H1 (cell line): ENCODE measurements around the gene WRAP73. TPM values are rescaled to one million over a fixed set of nuclear protein-coding genes. Genes with fewer than 3 reads are reported as not detected.

ENCODE experiments used
- CHD1 ChIP-seq: IDR thresholded peaks from 2 replicates; pipeline ENCODE4 v1.6.1; 2012; ENCODE audit warnings: low read depth, low read length, improper control_type of control experiment
- CHD7 ChIP-seq: fragments of 300-600 bp; sonication (generic); IDR thresholded peaks from 2 replicates; pipeline ENCODE4 v1.7.1; 2012; ENCODE audit warnings: low read length, moderate library complexity, mild to moderate bottlenecking, inconsistent platforms; ENCODE audit not compliant: insufficient replicate concordance
- TBP ChIP-seq: IDR thresholded peaks from 2 replicates; pipeline ENCODE4 v1.6.1; 2011; ENCODE audit warnings: low read depth, low read length, improper control_type of control experiment
- polyA plus RNA-seq, 7 experiments: library from polyadenylated mRNA; depleted of rRNA in 3 of 7; stranded (reverse) in 5 of 7; unstranded in 2 of 7; fragments of >200 nt in 5 of 7; fragments of 200-250 nt in 2 of 7; gene quantifications; 1 replicate in 5 of 7; 2 replicates in 1 of 7; 4 replicates in 1 of 7; pipeline versions ENCODE4 v1.2.1 to v1.2.3, GENCODE V29; 2011 to 2013; ENCODE audit warnings: missing spikeins in 2 of 7, mixed read lengths in 2 of 7
- total RNA-seq: library from RNA; stranded (reverse); fragmentation: NEBNext Ultra II Directional; extraction: Animal tissue kit (Norgen Biotek cat#: 25700); gene quantifications from 2 replicates; pipeline ENCODE4 v1.2.1, GENCODE V29; 2021

Gene WRAP73
- total and polyA plus RNA-seq, 2 of the 8 experiments (the other 6 are each of a cell fraction or from before 2014, with no cell fraction given) = 30.3 to 50.7 TPM

- no peak for TF ChIP-seq CHD7
- no peak for TF ChIP-seq TBP
- no peak for TF ChIP-seq CHD1
Observed at GRCh38 chr1:3634059-3634800, 15.7 kb downstream of the WRAP73 start (continued).
